Central memory CD8-positive, alpha-beta T cell (primary cell): ENCODE data around the gene ZNRF2.

Experiments used
- ATAC-seq: fragments of 150-1000 bp; cut with Tn5 transposase; replicated peaks from 2 replicates; pipeline ENCODE4 v1.10.0; 2022; ENCODE audit warnings: mild to moderate bottlenecking, moderate FRiP score, moderate number of reproducible peaks; ENCODE audit not compliant: poor library complexity, severe bottlenecking; ENCODE audit errors: extremely low read depth
- DNase-seq, 2 donors: peaks; one replicate each; pipeline ENCODE4 v3.0.0; 2021; ENCODE audit warnings: low spot score in 2 of 2
- H3K27ac Mint-ChIP-seq: one replicate; pipeline ENCODE4 v1.8.0; 2022; ENCODE audit warnings: low read depth, mild to moderate bottlenecking, moderate library complexity, mixed read lengths
- H3K27me3 Mint-ChIP-seq: one replicate; pipeline ENCODE4 v1.8.0; 2022; ENCODE audit warnings: mixed read lengths
- H3K36me3 Mint-ChIP-seq: one replicate; pipeline ENCODE4 v1.8.0; 2022; ENCODE audit warnings: mild to moderate bottlenecking, moderate library complexity, mixed read lengths; ENCODE audit not compliant: insufficient read depth
- H3K4me1 Mint-ChIP-seq: one replicate; pipeline ENCODE4 v1.8.0; 2022; ENCODE audit warnings: mixed read lengths
- H3K4me3 Mint-ChIP-seq: one replicate; pipeline ENCODE4 v1.8.0; 2022; ENCODE audit warnings: mild to moderate bottlenecking, moderate library complexity, mixed read lengths
- H3K9me3 Mint-ChIP-seq: one replicate; pipeline ENCODE4 v1.8.0; 2022; ENCODE audit warnings: mixed read lengths

The ZNRF2 gene

GRCh38 chr7:30390736-30391636, 106.6 kb downstream of the ZNRF2 start:
- no peaks in the 10 kb centered on the region for H3K9me3 Mint-ChIP-seq
- H3K36me3 Mint-ChIP-seq, result peaks cover 4% of the 10 kb centered on the region
- no peak overlapping the region for H3K27ac Mint-ChIP-seq
- H3K4me3 Mint-ChIP-seq, result no peak overlapping the region
- no peak for DNase-seq
- no peak for ATAC-seq
- H3K27me3 Mint-ChIP-seq, result no peaks in the 10 kb centered on the region
- no peaks in the 10 kb centered on the region for H3K4me1 Mint-ChIP-seq

GRCh38 chr7:30391806-30392205, 107.4 kb downstream of the ZNRF2 start:
- Mint-ChIP-seq H3K36me3 (peaks cover 4% of the 10 kb centered on the region), H3K27ac (no peak overlapping the region), H3K4me3 (no peak overlapping the region), H3K4me1 (no peaks in the 10 kb centered on the region), H3K27me3 (no peaks in the 10 kb centered on the region), H3K9me3 (no peaks in the 10 kb centered on the region)
- DNase-seq, result no peak
- ATAC-seq, result no peak

- no peaks in the 10 kb centered on the region for H3K9me3 Mint-ChIP-seq
- H3K27me3 Mint-ChIP-seq, result no peaks in the 10 kb centered on the region
- no peaks in the 10 kb centered on the region for H3K36me3 Mint-ChIP-seq
- H3K27ac Mint-ChIP-seq, result no peak overlapping the region
- no peak for ATAC-seq
- no peaks in the 10 kb centered on the region for H3K4me1 Mint-ChIP-seq
- DNase-seq, result no peak
- H3K4me3 Mint-ChIP-seq, result no peak overlapping the region
Observed at GRCh38 chr7:30395676-30396075, 111.3 kb downstream of the ZNRF2 start.

- H3K27ac Mint-ChIP-seq, result no peak overlapping the region
- DNase-seq, result no peak
- ATAC-seq, result no peak
- H3K4me1 Mint-ChIP-seq, result no peaks in the 10 kb centered on the region
- H3K36me3 Mint-ChIP-seq, result no peaks in the 10 kb centered on the region
- no peaks in the 10 kb centered on the region for H3K9me3 Mint-ChIP-seq
- no peaks in the 10 kb centered on the region for H3K27me3 Mint-ChIP-seq
- no peak overlapping the region for H3K4me3 Mint-ChIP-seq
Observed at GRCh38 chr7:30396389-30396788, 112.0 kb downstream of the ZNRF2 start.

GRCh38 chr7:30403477-30403876, 119.1 kb downstream of the ZNRF2 start:
- Mint-ChIP-seq H3K4me3 (no peak overlapping the region), H3K27me3 (no peaks in the 10 kb centered on the region), H3K9me3 (no peaks in the 10 kb centered on the region), H3K4me1 (peaks cover 7% of the 10 kb centered on the region), H3K27ac (no peak overlapping the region), H3K36me3 (peaks cover 6% of the 10 kb centered on the region)
- DNase-seq, result no peak
- no peak for ATAC-seq

- peaks cover 6% of the 10 kb centered on the region for H3K36me3 Mint-ChIP-seq
- DNase-seq, result no peak
Observed at GRCh38 chr7:30405179-30405578, 120.8 kb downstream of the ZNRF2 start.

GRCh38 chr7:30406664-30407425, 122.4 kb downstream of the ZNRF2 start:
- Mint-ChIP-seq H3K4me1 (peaks cover 3% of the 10 kb centered on the region), H3K27me3 (no peaks in the 10 kb centered on the region), H3K36me3 (peaks cover 8% of the 10 kb centered on the region), H3K4me3 (no peak overlapping the region), H3K9me3 (no peaks in the 10 kb centered on the region), H3K27ac (no peak overlapping the region)
- no peak for ATAC-seq
- DNase-seq, result no peak

More at GRCh38 chr7:30405179-30405578, 120.8 kb downstream of the ZNRF2 start:
- Mint-ChIP-seq H3K4me3 (no peak overlapping the region), H3K27me3 (no peaks in the 10 kb centered on the region), H3K9me3 (no peaks in the 10 kb centered on the region), H3K4me1 (peaks cover 7% of the 10 kb centered on the region), H3K27ac (no peak overlapping the region)
- ATAC-seq, result no peak

GRCh38 chr7:30411173-30411572, 126.8 kb downstream of the ZNRF2 start:
- ATAC-seq, result no peak
- Mint-ChIP-seq H3K4me3 (no peak overlapping the region), H3K36me3 (peaks cover 5% of the 10 kb centered on the region), H3K27me3 (no peaks in the 10 kb centered on the region), H3K4me1 (no peaks in the 10 kb centered on the region), H3K27ac (no peak overlapping the region), H3K9me3 (no peaks in the 10 kb centered on the region)
- DNase-seq, result no peak

GRCh38 chr7:30411897-30412296, 127.5 kb downstream of the ZNRF2 start:
- Mint-ChIP-seq H3K27me3 (no peaks in the 10 kb centered on the region), H3K4me1 (no peaks in the 10 kb centered on the region), H3K36me3 (peaks cover 5% of the 10 kb centered on the region), H3K9me3 (no peaks in the 10 kb centered on the region), H3K27ac (no peak overlapping the region), H3K4me3 (no peak overlapping the region)
- no peak for ATAC-seq
- no peak for DNase-seq

GRCh38 chr7:30412782-30413504, 128.5 kb downstream of the ZNRF2 start:
- H3K27me3 Mint-ChIP-seq, result no peaks in the 10 kb centered on the region

GRCh38 chr7:30413864-30414263, 129.5 kb downstream of the ZNRF2 start:
- Mint-ChIP-seq H3K4me3 (no peak overlapping the region), H3K9me3 (no peaks in the 10 kb centered on the region), H3K36me3 (peaks cover 5% of the 10 kb centered on the region), H3K4me1 (no peaks in the 10 kb centered on the region), H3K27me3 (no peaks in the 10 kb centered on the region), H3K27ac (no peak overlapping the region)
- DNase-seq (no peak), ATAC-seq (no peak)

More at GRCh38 chr7:30412782-30413504, 128.5 kb downstream of the ZNRF2 start:
- Mint-ChIP-seq H3K9me3 (no peaks in the 10 kb centered on the region), H3K27ac (no peak overlapping the region), H3K4me3 (no peak overlapping the region), H3K4me1 (no peaks in the 10 kb centered on the region), H3K36me3 (peaks cover 5% of the 10 kb centered on the region)
- ATAC-seq, result no peak
- no peak for DNase-seq
